GM21528 (cell line): Measurements from ENCODE around the gene PGRMC2.
"Not testable (repeated sequence)": the region's sequence is repeated elsewhere in the genome, so short reads cannot be mapped to it uniquely, and the experiment has no call there.

ENCODE experiments used
- ATAC-seq: cut with Tn5 transposase; IDR thresholded peaks from one replicate; pipeline ENCODE4 v1.9.1; 2021; ENCODE audit warnings: mild to moderate bottlenecking, moderate library complexity; ENCODE audit not compliant: unreplicated experiment, low FRiP score

Gene PGRMC2

GRCh38 chr4:128275346-128275745 is 12.3 kb downstream of the PGRMC2 start:
- no peak for ATAC-seq

GRCh38 chr4:128271551-128271950 is 16.1 kb downstream of the PGRMC2 start:
- ATAC-seq, result no peak

GRCh38 chr4:128268970-128269369 is 18.6 kb downstream of the PGRMC2 start:
- ATAC-seq, result no peak

- ATAC-seq, result no peak
Observed at GRCh38 chr4:128267745-128268144, 19.9 kb downstream of the PGRMC2 start.

GRCh38 chr4:128267171-128267570 is 20.4 kb downstream of the PGRMC2 start:
- ATAC-seq, result not testable (repeated sequence)

GRCh38 chr4:128265550-128265949 is 22.1 kb downstream of the PGRMC2 start:
- ATAC-seq, result not testable (repeated sequence)

GRCh38 chr4:128259889-128260288 is 27.7 kb downstream of the PGRMC2 start:
- not testable (repeated sequence) for ATAC-seq

GRCh38 chr4:128258166-128258565 is 29.4 kb downstream of the PGRMC2 start:
- ATAC-seq, result not testable (repeated sequence)

- no peak for ATAC-seq
Observed at GRCh38 chr4:128256539-128256938, 31.1 kb downstream of the PGRMC2 start.

GRCh38 chr4:128255906-128256305 is 31.7 kb downstream of the PGRMC2 start:
- no peak for ATAC-seq

GRCh38 chr4:128249787-128250668 is 37.6 kb downstream of the PGRMC2 start:
- no peak for ATAC-seq

GRCh38 chr4:128247906-128248305 is 39.7 kb downstream of the PGRMC2 start:
- ATAC-seq, result no peak

GRCh38 chr4:128245391-128245790 is 42.2 kb downstream of the PGRMC2 start:
- not testable (repeated sequence) for ATAC-seq

- ATAC-seq, result no peak
Observed at GRCh38 chr4:128244379-128244778, 43.2 kb downstream of the PGRMC2 start.

GRCh38 chr4:128242601-128243000 is 45.0 kb downstream of the PGRMC2 start:
- no peak for ATAC-seq

GRCh38 chr4:128241981-128242380 is 45.6 kb downstream of the PGRMC2 start:
- no peak for ATAC-seq

GRCh38 chr4:128241425-128241913 is 46.1 kb downstream of the PGRMC2 start:
- ATAC-seq, result no peak

GRCh38 chr4:128241019-128241418 is 46.6 kb downstream of the PGRMC2 start:
- no peak for ATAC-seq

GRCh38 chr4:128234836-128235235 is 52.8 kb downstream of the PGRMC2 start:
- no peak for ATAC-seq

GRCh38 chr4:128232719-128233118 is 54.9 kb downstream of the PGRMC2 start:
- no peak for ATAC-seq

- ATAC-seq, result no peak
Observed at GRCh38 chr4:128228845-128229795, 58.5 kb downstream of the PGRMC2 start.
